K562 (cell line): ENCODE measurements around the gene ADD2. TPM values are rescaled to one million over a fixed set of nuclear protein-coding genes. Genes with fewer than 3 reads are reported as not detected.

ENCODE experiments used
- ATAC-seq: fragments of 200-7000 bp; cut with Tn5 transposase; 3 replicates; pipeline ENCODE4 v1.9.1; 2020; ENCODE audit warnings: moderate library complexity
- BruUV-seq: library from RNA; stranded (reverse); fragments of 400-500 nt; replicated peaks from 2 replicates; lab custom pipeline; 2021; lab: Mats Ljungman, UMichigan
- CTCF ChIA-PET: fragments of 300-600 bp; formaldehyde crosslinking; extraction: SDS; loops from one replicate; lab custom pipeline; 2021; ENCODE audit warnings: low intra/inter-chr PET ratio; lab: Yijun Ruan, JAX
- POLR2A ChIA-PET: fragments of 300-600, 350-650 bp; sonication (Branson Sonifier 250); formaldehyde crosslinking; extraction: SDS; loops from one replicate; lab custom pipeline; 2021; ENCODE audit warnings: antibody characterized with exemption, inconsistent platforms; lab: Yijun Ruan, JAX
- DNase-seq, 4 experiments: peaks; one replicate each; pipeline versions ENCODE4 v3.0.0 to v3.0.0-alpha.2; 2011 to 2018; ENCODE audit warnings: low spot score in 3 of 4, mixed read lengths in 3 of 4; ENCODE audit errors: extremely low read depth in 1 of 4
- FAIRE-seq: peaks from 2 replicates; lab custom pipeline; 2011; peaks lifted over from hg19 to GRCh38; lab: Jason Lieb, UNC
- H2AFZ ChIP-seq: 2 replicates; pipeline ENCODE4 v1.6.0; 2011; ENCODE audit warnings: low read depth, low read length, control low read depth, inconsistent platforms
- H3K27ac ChIP-seq: fragments of 200-600 bp; 3 replicates; pipeline ENCODE4 v1.8.0; 2011; ENCODE audit warnings: low read depth, mild to moderate bottlenecking, control low read depth, inconsistent platforms, low read length, moderate library complexity, mixed read lengths; ENCODE audit errors: extremely low read depth
- H3K27me3 ChIP-seq, 2 experiments: fragments of 300-600 bp in 1 of 2; 2 replicates in 1 of 2; 3 replicates in 1 of 2; pipeline versions ENCODE4 v1.6.0 to v1.8.0; 2011; ENCODE audit warnings: inconsistent platforms in 2 of 2, low read length in 2 of 2, mild to moderate bottlenecking in 1 of 2, mixed read lengths in 1 of 2, moderate library complexity in 1 of 2; ENCODE audit not compliant: control insufficient read depth in 2 of 2, insufficient read depth in 2 of 2
- H3K36me3 ChIP-seq: fragments of 300-600 bp; 3 replicates; pipeline ENCODE4 v1.8.0; 2011; ENCODE audit warnings: mild to moderate bottlenecking, low read length, inconsistent platforms; ENCODE audit not compliant: control insufficient read depth, insufficient read depth
- H3K4me1 ChIP-seq, 2 experiments: fragments of 200-600 bp in 1 of 2; replicated peaks in 1 of 2; 2 replicates in 1 of 2; 3 replicates in 1 of 2; pipeline versions ENCODE4 v1.5.1 to v1.8.0; 2011; ENCODE audit warnings: inconsistent platforms in 2 of 2, low read length in 2 of 2, mild to moderate bottlenecking in 1 of 2, mixed read lengths in 1 of 2, moderate library complexity in 1 of 2; ENCODE audit not compliant: control insufficient read depth in 2 of 2, insufficient read depth in 2 of 2
- H3K4me2 ChIP-seq: 2 replicates; pipeline ENCODE4 v1.6.1; 2011; ENCODE audit warnings: low read length, control low read depth, inconsistent platforms, mixed read lengths; ENCODE audit not compliant: insufficient read depth
- H3K4me3 ChIP-seq: fragments of 200-600 bp; sonication (generic), shearing (Covaris generic); 2 replicates; pipeline ENCODE4 v1.5.1; 2016; ENCODE audit warnings: control low read depth, inconsistent platforms
- H3K79me2 ChIP-seq: fragments of 200-600 bp; 3 replicates; pipeline ENCODE4 v1.8.0; 2011; ENCODE audit warnings: low read length, inconsistent platforms; ENCODE audit not compliant: control insufficient read depth, insufficient read depth
- H3K9ac ChIP-seq, 2 experiments: 2 replicates each; pipeline versions ENCODE4 v1.6.0 to v1.6.1; 2011; ENCODE audit warnings: low read depth in 2 of 2, low read length in 2 of 2, control low read depth in 1 of 2, inconsistent platforms in 1 of 2, mild to moderate bottlenecking in 1 of 2, mixed read lengths in 1 of 2; ENCODE audit not compliant: insufficient read depth in 1 of 2
- H3K9me1 ChIP-seq: one replicate; pipeline ENCODE4 v1.6.0; 2011; ENCODE audit warnings: inconsistent platforms, mild to moderate bottlenecking, low read length, moderate library complexity; ENCODE audit not compliant: control insufficient read depth, insufficient read depth
- H3K9me3 ChIP-seq: replicated peaks from 2 replicates; pipeline ENCODE4 v1.5.1; 2011; ENCODE audit warnings: low read depth, low read length, inconsistent platforms; ENCODE audit not compliant: control insufficient read depth, insufficient read depth
- H4K20me1 ChIP-seq: replicated peaks from 2 replicates; pipeline ENCODE4 v1.6.1; 2011; ENCODE audit warnings: low read length, inconsistent platforms, mixed read lengths; ENCODE audit not compliant: control insufficient read depth, insufficient read depth
- BACH1 ChIP-seq: fragments of 200-800 bp; sonication (Bioruptor generic); IDR thresholded peaks from 2 replicates; pipeline ENCODE4 v1.6.1; 2016; ENCODE audit warnings: missing genetic modification characterization, missing compliant biosample characterization
- CHD4 ChIP-seq: fragments of 200-600 bp; sonication (generic); IDR thresholded peaks from 3 replicates; pipeline ENCODE4 v1.6.1; 2012; ENCODE audit warnings: low read depth, mild to moderate bottlenecking, mixed read lengths, low read length, inconsistent platforms; ENCODE audit not compliant: insufficient read depth, insufficient replicate concordance, poor library complexity, severe bottlenecking
- GATA2 ChIP-seq: sonication (generic); formaldehyde crosslinking; IDR thresholded peaks from 2 replicates; pipeline ENCODE4 v1.4.0; 2020; ENCODE audit warnings: mild to moderate bottlenecking, missing genetic modification reagents
- ZFP1 ChIP-seq: fragments of 450-650 bp; formaldehyde crosslinking; IDR thresholded peaks from 2 replicates; pipeline ENCODE4 v1.4.0; 2020; ENCODE audit warnings: mild to moderate bottlenecking, mixed read lengths
- ZNF316 ChIP-seq: fragments of 450-650 bp; IDR thresholded peaks from 2 replicates; pipeline ENCODE4 v1.6.1; 2016
- ZNF347 ChIP-seq: fragments of 450-650 bp; formaldehyde crosslinking; IDR thresholded peaks from 2 replicates; pipeline ENCODE4 v1.4.0; 2020; ENCODE audit warnings: low read depth, mild to moderate bottlenecking, moderate library complexity
- ZNF785 ChIP-seq: fragments of 250-450 bp; sonication (Bioruptor Pico); IDR thresholded peaks from 2 replicates; pipeline ENCODE4 v1.4.0; 2020; ENCODE audit warnings: mild to moderate bottlenecking
- ZSCAN29 ChIP-seq: fragments of 450-650 bp; IDR thresholded peaks from 2 replicates; pipeline ENCODE4 v1.6.1; 2017
- ZZZ3 ChIP-seq: fragments of 450-650 bp; IDR thresholded peaks from 2 replicates; pipeline ENCODE4 v1.6.1; 2016; ENCODE audit warnings: antibody characterized with exemption, mild to moderate bottlenecking, moderate library complexity
- WGBS: fragments of 100-300 bp; shearing (Covaris generic); methylation state at CpG from one replicate; pipeline ENCODE4 v1.1.6; 2016; ENCODE audit warnings: low coverage, mixed read lengths; ENCODE audit not compliant: insufficient coverage; ENCODE audit errors: missing lambda C conversion rate; 5-methylcytosine and 5-hydroxymethylcytosine counted together
- in situ Hi-C: fragments of 300-500 bp; cut with MboI; formaldehyde crosslinking; loops from 4 replicates; pipeline ENCODE4 v1.15.0; 2018; ENCODE audit warnings: inconsistent platforms, mixed read lengths
- intact Hi-C: fragments of 100-400 bp; cut with micrococcal nuclease; formaldehyde crosslinking; loops from 2 replicates; pipeline ENCODE4 v1.14.2; 2022
- polyA plus RNA-seq, 8 experiments: library from polyadenylated mRNA; depleted of rRNA in 4 of 8; stranded (reverse) in 5 of 8; unstranded in 3 of 8; fragments of >200 nt; fragmentation: Nextera tagmentation in 2 of 8; fragmentation: Illumina TruSeq in 1 of 8; extraction: Ambion mirVana in 2 of 8; extraction: Trizol in 1 of 8; gene quantifications; 2 replicates each; pipeline versions ENCODE4 v1.2.1 to v1.2.3, GENCODE V29; 2011 to 2014; ENCODE audit warnings: inconsistent platforms in 1 of 8, missing spikeins in 1 of 8
- total RNA-seq, 7 experiments: library from RNA; depleted of rRNA in 6 of 7; stranded (reverse); fragments of >200 nt in 6 of 7; fragmentation: Illumina TruSeq in 2 of 7; extraction: Trizol in 2 of 7; gene quantifications; 2 replicates each; pipeline versions ENCODE4 v1.2.1 to v1.2.3, GENCODE V29; 2011 to 2021; ENCODE audit warnings: low replicate concordance in 1 of 7

The ADD2 gene
- total and polyA plus RNA-seq, 9 of the 15 experiments (the other 6 are each of a cell fraction or from before 2014, with no cell fraction given) = 3.5 to 63.0 (median 36.2) TPM

DNA sequence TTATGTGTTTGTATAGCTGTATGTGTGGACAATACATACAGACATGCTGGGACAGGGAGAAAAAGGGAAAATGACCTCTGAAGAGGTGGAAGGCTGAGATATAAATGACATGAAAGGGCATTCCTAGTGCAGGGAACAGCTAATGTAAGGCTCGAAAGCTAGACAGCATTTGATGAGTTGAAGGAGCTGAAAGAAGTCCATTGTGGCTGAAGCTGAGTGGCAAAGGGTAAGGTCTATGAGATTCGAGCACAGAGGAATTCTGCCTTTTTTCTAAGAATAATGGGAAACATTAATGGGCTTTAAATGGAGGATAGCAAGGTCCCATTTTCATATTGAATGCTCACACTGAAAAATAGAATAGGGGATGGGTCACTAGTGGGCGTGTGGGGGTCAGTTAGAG lies 23.6 kb downstream of the ADD2 start:
- peaks cover 4% of the 10 kb centered on the region in 2 experiments; a peak in 3 of 5 replicates for H3K4me1 ChIP-seq
- no peak overlapping the region for H3K9ac ChIP-seq
- ChIA-PET POLR2A (interaction anchor here (0.6 to 0.7 kb wide), 2 partner anchors 35 to 40 kb away, joined by 3 read pairs; no protein-coding TSS in a partner anchor), CTCF (no interaction called here)
- H3K9me3 ChIP-seq = no peaks in the 10 kb centered on the region
- FAIRE-seq (no peak), DNase-seq (no peak), ATAC-seq (no peak)
- no TSS peak for BruUV-seq
- H4K20me1 ChIP-seq = no peaks in the 10 kb centered on the region
- no peaks in the 10 kb centered on the region for H3K36me3 ChIP-seq
- no peak for TF ChIP-seq ZFP1
- TF ChIP-seq ZNF347 (CRISPR knock-in tag) = no peak
- no peak for TF ChIP-seq GATA2 (CRISPR knock-in tag)
- no peak for TF ChIP-seq ZNF785 (CRISPR knock-in tag)
- no peak for TF ChIP-seq ZSCAN29
- TF ChIP-seq BACH1 (tag) = no peak
- no peak for TF ChIP-seq CHD4
- no peak for TF ChIP-seq ZNF316
- TF ChIP-seq ZZZ3 = no peak
- no peak overlapping the region for H3K4me2 ChIP-seq
- 38% methylated on average over 2 of the region's 3 CpGs for WGBS
- H2AFZ ChIP-seq = 0 out of 2 replicates have a peak overlapping the region, but pooled peaks have one; percentile 1
- in situ Hi-C loops = no loop called here
- H3K79me2 ChIP-seq = peaks cover 8% of the 10 kb centered on the region; the same call in 1 of the 3 replicates
- no peaks in the 10 kb centered on the region for H3K9me1 ChIP-seq
- intact Hi-C loops = no loop called here
- peak overlapping the region; percentile 38 for H3K27ac ChIP-seq
- no peaks in the 10 kb centered on the region for H3K27me3 ChIP-seq
- H3K4me3 ChIP-seq = no peak overlapping the region
